Measurements from ENCODE around the gene WDR35.

WDR35 gene

GRCh38 chr2:20030224-20030623 is 40.3 kb upstream of the WDR35 start:
- CTCF ChIA-PET, result interaction anchor here (3.4 kb wide), 1 partner anchor 15 kb away, joined by 21 read pairs; no protein-coding TSS in a partner anchor
- DNase-seq (ENCODE audit: extremely low spot score), result no peak
- TF ChIP-seq, protein P1, sequence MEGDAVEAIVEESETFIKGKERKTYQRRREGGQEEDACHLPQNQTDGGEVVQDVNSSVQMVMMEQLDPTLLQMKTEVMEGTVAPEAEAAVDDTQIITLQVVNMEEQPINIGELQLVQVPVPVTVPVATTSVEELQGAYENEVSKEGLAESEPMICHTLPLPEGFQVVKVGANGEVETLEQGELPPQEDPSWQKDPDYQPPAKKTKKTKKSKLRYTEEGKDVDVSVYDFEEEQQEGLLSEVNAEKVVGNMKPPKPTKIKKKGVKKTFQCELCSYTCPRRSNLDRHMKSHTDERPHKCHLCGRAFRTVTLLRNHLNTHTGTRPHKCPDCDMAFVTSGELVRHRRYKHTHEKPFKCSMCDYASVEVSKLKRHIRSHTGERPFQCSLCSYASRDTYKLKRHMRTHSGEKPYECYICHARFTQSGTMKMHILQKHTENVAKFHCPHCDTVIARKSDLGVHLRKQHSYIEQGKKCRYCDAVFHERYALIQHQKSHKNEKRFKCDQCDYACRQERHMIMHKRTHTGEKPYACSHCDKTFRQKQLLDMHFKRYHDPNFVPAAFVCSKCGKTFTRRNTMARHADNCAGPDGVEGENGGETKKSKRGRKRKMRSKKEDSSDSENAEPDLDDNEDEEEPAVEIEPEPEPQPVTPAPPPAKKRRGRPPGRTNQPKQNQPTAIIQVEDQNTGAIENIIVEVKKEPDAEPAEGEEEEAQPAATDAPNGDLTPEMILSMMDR (IDR thresholded peaks at IDR 0.05; ENCODE audit: control extremely low read depth, extremely low read depth, low read depth, missing control alignments), result no peak
- POLR2A ChIA-PET, result no interaction called here

- POLR2A ChIA-PET, result no interaction called here
- CTCF ChIA-PET, result interaction anchor here (0.9 to 1.9 kb wide), 5 partner anchors 8 to 16 kb away, joined by 3 to 10 read pairs (median 4); no protein-coding TSS in a partner anchor
- DNase-seq (ENCODE audit: extremely low spot score), result no peak
- TF ChIP-seq, protein P1 (IDR thresholded peaks at IDR 0.05; ENCODE audit: control extremely low read depth, extremely low read depth, low read depth, missing control alignments), result no peak
Observed at GRCh38 chr2:20027705-20028434, 38.0 kb upstream of the WDR35 start.

GRCh38 chr2:20027260-20027677 is 37.4 kb upstream of the WDR35 start:
- CTCF ChIA-PET, result interaction anchor here (0.9 to 1.9 kb wide), 4 partner anchors 9 to 16 kb away, joined by 3 to 10 read pairs (median 6); no protein-coding TSS in a partner anchor
- POLR2A ChIA-PET, result no interaction called here
- DNase-seq (ENCODE audit: extremely low spot score), result no peak

DNA sequence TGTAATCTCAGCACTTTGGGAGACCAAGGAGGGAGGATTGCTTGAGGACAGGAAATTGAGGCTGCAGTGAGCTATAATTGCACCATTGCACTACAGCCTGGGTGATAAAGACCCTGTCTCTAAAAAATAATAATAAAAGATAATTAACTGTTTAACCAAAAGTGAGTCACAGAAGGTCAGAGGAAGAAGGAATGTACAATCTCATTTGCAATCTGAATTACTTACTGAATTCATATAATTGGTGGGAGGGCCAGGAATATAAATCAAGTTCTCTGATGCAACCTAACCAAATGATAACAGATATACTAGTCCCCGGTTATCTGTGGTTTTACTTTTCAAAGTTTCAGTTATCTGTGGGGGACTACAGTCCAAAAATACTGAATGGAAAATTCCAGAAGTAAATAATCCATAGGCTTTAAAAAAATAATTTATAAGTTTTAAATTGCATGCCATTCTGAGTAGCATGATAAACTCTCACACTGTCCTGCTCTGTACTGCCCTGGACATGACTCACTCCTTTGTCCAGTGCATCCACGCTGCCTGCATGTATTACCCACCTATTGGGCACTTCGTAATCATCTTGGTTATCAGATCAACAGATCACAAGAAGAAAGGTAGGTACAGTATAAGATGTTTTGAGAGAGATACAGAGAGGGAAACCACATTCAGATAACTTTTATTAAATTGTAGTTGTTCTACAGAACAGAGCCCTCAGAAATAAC is 35.3 kb upstream of the WDR35 start:
- TF ChIP-seq, protein P1 (IDR thresholded peaks at IDR 0.05; ENCODE audit: control extremely low read depth, extremely low read depth, low read depth, missing control alignments), result no peak
- ChIA-PET POLR2A (no interaction called here), CTCF (interaction anchor here (3.2 kb wide), 1 partner anchor 10 kb away, joined by 18 read pairs; no protein-coding TSS in a partner anchor)
- no peak for DNase-seq (ENCODE audit: extremely low spot score)

More at GRCh38 chr2:20027260-20027677, 37.4 kb upstream of the WDR35 start:
- TF ChIP-seq, protein P1 (IDR thresholded peaks at IDR 0.05; ENCODE audit: control extremely low read depth, extremely low read depth, low read depth, missing control alignments), result no peak

- TF ChIP-seq, protein P1 (IDR thresholded peaks at IDR 0.05; ENCODE audit: control extremely low read depth, extremely low read depth, low read depth, missing control alignments), result no peak
- POLR2A ChIA-PET, result no interaction called here
- no peak for DNase-seq (ENCODE audit: extremely low spot score)
- CTCF ChIA-PET, result interaction anchor here (1.1 to 3.2 kb wide), 4 partner anchors 9 to 38 kb away, joined by 3 to 18 read pairs (median 5); no protein-coding TSS in a partner anchor
Observed at GRCh38 chr2:20023688-20024087, 33.8 kb upstream of the WDR35 start.

- TF ChIP-seq, protein P1 (IDR thresholded peaks at IDR 0.05; ENCODE audit: control extremely low read depth, extremely low read depth, low read depth, missing control alignments), result no peak
- ChIA-PET CTCF (interaction anchor here (0.7 kb wide), 1 partner anchor 47 kb away, joined by 3 read pairs; no protein-coding TSS in a partner anchor), POLR2A (no interaction called here)
- no peak for DNase-seq (ENCODE audit: extremely low spot score)
Observed at GRCh38 chr2:20021405-20022009, 31.6 kb upstream of the WDR35 start.

All from GM10248 (cell line).